ENCODE measurements around the gene ECHDC3. TPM values are rescaled to one million over a fixed set of nuclear protein-coding genes. Genes with fewer than 3 reads are reported as not detected.

Gene ECHDC3
- total RNA-seq, 1 donor from 2014 or later, result 1.2 TPM

DNA sequence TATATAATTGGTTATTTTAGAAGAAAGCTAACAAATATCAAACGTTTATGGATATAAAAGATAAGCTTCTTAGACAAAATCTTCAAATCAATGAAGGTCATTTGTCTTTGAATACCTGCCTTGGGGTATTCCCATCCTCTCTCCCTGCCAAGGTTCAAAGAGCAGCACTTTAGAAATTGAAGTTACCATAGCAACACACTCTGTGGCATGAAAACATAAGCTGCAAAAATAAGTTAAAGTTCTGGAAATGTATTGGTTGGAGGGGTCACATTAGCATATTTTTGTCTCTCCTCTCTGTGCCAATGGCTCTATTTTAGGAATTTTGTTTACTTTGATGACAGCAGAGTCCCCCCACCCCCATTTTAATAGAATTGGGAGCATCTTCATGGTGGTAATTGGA, 12.0 kb downstream of the ECHDC3 start:
- no peak overlapping the region for H3K27ac Mint-ChIP-seq (ENCODE audit: unreplicated experiment)
- no peaks in the 10 kb centered on the region for H3K9me3 Mint-ChIP-seq (ENCODE audit: unreplicated experiment)
- H3K4me1 Mint-ChIP-seq (ENCODE audit: unreplicated experiment), result peaks cover 13% of the 10 kb centered on the region
- DNase-seq (ENCODE audit: extremely low spot score, unreplicated experiment), result no peak
- H3K36me3 Mint-ChIP-seq (ENCODE audit: unreplicated experiment), result no peaks in the 10 kb centered on the region
- TF ChIP-seq, protein P1, sequence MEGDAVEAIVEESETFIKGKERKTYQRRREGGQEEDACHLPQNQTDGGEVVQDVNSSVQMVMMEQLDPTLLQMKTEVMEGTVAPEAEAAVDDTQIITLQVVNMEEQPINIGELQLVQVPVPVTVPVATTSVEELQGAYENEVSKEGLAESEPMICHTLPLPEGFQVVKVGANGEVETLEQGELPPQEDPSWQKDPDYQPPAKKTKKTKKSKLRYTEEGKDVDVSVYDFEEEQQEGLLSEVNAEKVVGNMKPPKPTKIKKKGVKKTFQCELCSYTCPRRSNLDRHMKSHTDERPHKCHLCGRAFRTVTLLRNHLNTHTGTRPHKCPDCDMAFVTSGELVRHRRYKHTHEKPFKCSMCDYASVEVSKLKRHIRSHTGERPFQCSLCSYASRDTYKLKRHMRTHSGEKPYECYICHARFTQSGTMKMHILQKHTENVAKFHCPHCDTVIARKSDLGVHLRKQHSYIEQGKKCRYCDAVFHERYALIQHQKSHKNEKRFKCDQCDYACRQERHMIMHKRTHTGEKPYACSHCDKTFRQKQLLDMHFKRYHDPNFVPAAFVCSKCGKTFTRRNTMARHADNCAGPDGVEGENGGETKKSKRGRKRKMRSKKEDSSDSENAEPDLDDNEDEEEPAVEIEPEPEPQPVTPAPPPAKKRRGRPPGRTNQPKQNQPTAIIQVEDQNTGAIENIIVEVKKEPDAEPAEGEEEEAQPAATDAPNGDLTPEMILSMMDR (IDR thresholded peaks at IDR 0.05), result no peak
- H3K4me3 Mint-ChIP-seq (ENCODE audit: unreplicated experiment), result no peak overlapping the region
- peaks cover 2% of the 10 kb centered on the region for H3K27me3 Mint-ChIP-seq (ENCODE audit: unreplicated experiment)

DNA sequence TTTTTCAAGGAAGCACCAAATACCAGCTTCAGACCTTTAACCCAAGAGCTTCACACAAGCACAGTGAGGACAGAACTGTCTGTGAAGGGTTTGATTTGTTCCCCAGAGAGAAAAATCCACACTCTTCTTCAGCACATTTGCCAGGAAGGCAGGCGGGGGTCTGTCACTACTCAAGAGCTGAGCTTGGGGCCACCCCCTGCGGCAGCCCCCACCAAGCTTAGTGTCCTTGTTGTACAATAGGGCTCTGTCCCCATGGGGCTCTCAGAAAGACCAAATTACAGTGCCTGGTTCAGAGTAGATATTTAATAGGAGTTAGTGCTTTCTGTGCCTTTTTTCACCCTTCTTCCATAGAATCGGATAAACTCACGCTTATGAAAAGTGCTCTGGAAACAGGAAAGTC, 12.4 kb downstream of the ECHDC3 start:
- no peak overlapping the region for H3K27ac Mint-ChIP-seq (ENCODE audit: unreplicated experiment)
- no peak overlapping the region for H3K4me3 Mint-ChIP-seq (ENCODE audit: unreplicated experiment)
- H3K9me3 Mint-ChIP-seq (ENCODE audit: unreplicated experiment), result no peaks in the 10 kb centered on the region
- H3K4me1 Mint-ChIP-seq (ENCODE audit: unreplicated experiment), result peaks cover 13% of the 10 kb centered on the region
- H3K27me3 Mint-ChIP-seq (ENCODE audit: unreplicated experiment), result no peaks in the 10 kb centered on the region
- H3K36me3 Mint-ChIP-seq (ENCODE audit: unreplicated experiment), result no peaks in the 10 kb centered on the region
- TF ChIP-seq, protein P1 (IDR thresholded peaks at IDR 0.05), result no peak
- no peak for DNase-seq (ENCODE audit: extremely low spot score, unreplicated experiment)

DNA sequence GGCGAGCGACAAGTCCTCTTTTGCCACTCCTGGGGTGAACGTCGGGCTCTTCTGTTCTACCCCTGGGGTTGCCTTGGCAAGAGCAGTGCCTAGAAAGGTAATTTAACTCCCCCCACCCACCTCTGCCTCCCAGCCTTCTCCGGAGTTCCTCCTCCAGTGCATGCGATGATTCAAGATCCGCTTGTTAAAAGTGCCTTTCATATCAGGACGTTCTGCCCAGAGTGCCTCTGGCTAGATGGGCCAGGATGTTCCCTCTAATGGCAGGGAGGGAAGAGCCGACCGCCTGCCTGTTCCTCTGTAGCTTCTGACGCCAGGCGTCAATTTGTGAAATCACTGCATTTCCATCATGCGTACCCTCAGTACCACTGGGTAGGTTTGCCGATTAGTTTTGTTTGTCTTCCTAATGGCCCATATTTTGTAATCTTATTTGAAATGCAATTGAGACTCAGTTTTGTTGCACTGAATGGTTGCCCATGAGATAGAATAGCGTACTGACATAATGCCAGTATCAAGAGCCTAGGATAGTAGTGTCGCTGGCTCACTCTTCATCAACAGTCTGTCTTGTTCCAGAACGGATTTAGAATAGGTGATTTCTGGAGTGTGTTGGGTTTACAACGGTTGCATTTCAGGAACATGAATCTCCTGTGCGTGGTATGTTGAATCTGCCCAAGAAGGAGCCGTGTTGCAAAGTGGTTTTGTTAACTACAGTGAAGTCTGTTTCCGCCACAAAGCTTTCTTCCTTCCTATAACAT, 13.5 kb downstream of the ECHDC3 start:
- TF ChIP-seq, protein P1 (IDR thresholded peaks at IDR 0.05), result no peak
- H3K27ac Mint-ChIP-seq (ENCODE audit: unreplicated experiment), result no peak overlapping the region

DNA sequence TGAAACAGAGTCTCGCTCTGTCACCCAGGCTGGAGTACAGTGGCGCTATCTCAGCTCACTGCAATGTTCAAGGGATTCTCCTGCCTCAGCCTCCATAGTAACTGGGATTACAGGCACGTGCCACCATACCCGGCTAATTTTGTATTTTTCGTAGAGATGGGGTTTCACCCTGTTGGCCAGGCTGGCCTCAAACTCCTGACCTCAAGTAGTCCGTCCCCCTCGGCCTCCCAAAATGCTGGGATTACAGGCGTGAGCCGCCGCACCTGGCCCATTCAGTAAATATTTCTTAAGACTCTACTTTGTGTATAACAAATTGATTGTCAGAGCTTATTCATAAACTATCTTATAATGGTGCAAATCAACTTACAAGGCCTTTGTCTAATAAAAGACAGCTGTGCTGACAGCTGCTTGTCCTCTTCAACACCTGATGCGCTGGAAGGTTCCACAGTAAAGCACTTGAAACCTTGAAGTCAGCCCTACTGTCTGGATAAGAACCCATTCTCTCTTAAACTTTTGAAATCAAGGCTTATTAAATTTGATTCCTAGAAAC, 14.7 kb downstream of the ECHDC3 start:
- H3K4me3 Mint-ChIP-seq (ENCODE audit: unreplicated experiment), result no peak overlapping the region
- no peaks in the 10 kb centered on the region for H3K27me3 Mint-ChIP-seq (ENCODE audit: unreplicated experiment)
- H3K9me3 Mint-ChIP-seq (ENCODE audit: unreplicated experiment), result no peaks in the 10 kb centered on the region
- no peak for DNase-seq (ENCODE audit: extremely low spot score, unreplicated experiment)
- no peak overlapping the region for H3K27ac Mint-ChIP-seq (ENCODE audit: unreplicated experiment)
- TF ChIP-seq, protein P1 (IDR thresholded peaks at IDR 0.05), result no peak
- no peaks in the 10 kb centered on the region for H3K36me3 Mint-ChIP-seq (ENCODE audit: unreplicated experiment)
- H3K4me1 Mint-ChIP-seq (ENCODE audit: unreplicated experiment), result peaks cover 13% of the 10 kb centered on the region

More for the DNA sequence above, 13.5 kb downstream of the ECHDC3 start:
- no peaks in the 10 kb centered on the region for H3K36me3 Mint-ChIP-seq (ENCODE audit: unreplicated experiment)
- H3K27me3 Mint-ChIP-seq (ENCODE audit: unreplicated experiment), result no peaks in the 10 kb centered on the region
- no peaks in the 10 kb centered on the region for H3K9me3 Mint-ChIP-seq (ENCODE audit: unreplicated experiment)
- DNase-seq (ENCODE audit: extremely low spot score, unreplicated experiment), result no peak
- H3K4me3 Mint-ChIP-seq (ENCODE audit: unreplicated experiment), result no peak overlapping the region
- H3K4me1 Mint-ChIP-seq (ENCODE audit: unreplicated experiment), result peaks cover 13% of the 10 kb centered on the region

DNA sequence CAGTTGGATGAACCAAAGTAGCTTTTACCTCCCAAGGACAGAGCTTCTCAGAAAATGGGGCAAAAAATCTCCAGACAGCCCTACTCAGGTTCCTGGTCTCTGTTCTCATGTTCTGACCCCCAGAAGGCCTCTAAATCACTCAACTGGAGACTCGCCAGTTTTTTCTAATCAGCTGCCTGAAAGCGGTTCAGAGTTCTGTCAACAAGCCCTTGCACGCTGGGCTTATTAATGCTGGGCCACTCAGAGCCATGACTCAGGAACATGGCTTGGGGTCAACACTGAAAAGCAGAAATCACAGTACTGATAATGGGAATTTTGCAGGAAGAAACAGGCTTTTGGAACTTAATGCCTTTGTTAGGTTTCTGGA, 15.3 kb downstream of the ECHDC3 start:
- Mint-ChIP-seq H3K9me3 (ENCODE audit: unreplicated experiment) (no peaks in the 10 kb centered on the region), H3K27ac (ENCODE audit: unreplicated experiment) (peak overlapping the region; percentile 56), H3K27me3 (ENCODE audit: unreplicated experiment) (no peaks in the 10 kb centered on the region), H3K36me3 (ENCODE audit: unreplicated experiment) (no peaks in the 10 kb centered on the region), H3K4me3 (ENCODE audit: unreplicated experiment) (no peak overlapping the region), H3K4me1 (ENCODE audit: unreplicated experiment) (peaks cover 13% of the 10 kb centered on the region)
- DNase-seq (ENCODE audit: extremely low spot score, unreplicated experiment), result no peak
- TF ChIP-seq, protein P1 (IDR thresholded peaks at IDR 0.05), result no peak
